ENCODE data around the gene SELP. TPM values are rescaled to one million over a fixed set of nuclear protein-coding genes. Genes with fewer than 3 reads are reported as not detected.

SELP gene
- total RNA-seq, 1 experiment from 2014 or later: not detected

- no peak overlapping the region for H2AFZ ChIP-seq (ENCODE audit: low read length)
- H3K79me2 ChIP-seq (ENCODE audit: insufficient read depth, low read length): no peaks in the 10 kb centered on the region
- H3K27ac ChIP-seq (ENCODE audit: insufficient read length, low read depth, low read length): no peak overlapping the region
- no peak overlapping the region for H2AK5ac ChIP-seq (ENCODE audit: insufficient read length, low read length)
- 0 out of 7 replicates have a peak overlapping the region, but pooled peaks of 1 of the 3 experiments have one; percentile 36 for H3K27ac Mint-ChIP-seq
- H2BK15ac ChIP-seq (ENCODE audit: low read depth, low read length): no peak overlapping the region
- H3K56ac ChIP-seq (ENCODE audit: insufficient read length, low read depth, low read length): no peak overlapping the region
- H2BK5ac ChIP-seq (ENCODE audit: insufficient read length, low read length): no peak overlapping the region
- no peak overlapping the region for H4K91ac ChIP-seq (ENCODE audit: insufficient read length, low read depth, low read length)
- H3K23me2 ChIP-seq (ENCODE audit: insufficient read length, low read depth, low read length, poor library complexity, severe bottlenecking): no peaks in the 10 kb centered on the region
- H3K4me1 Mint-ChIP-seq: no peaks in the 10 kb centered on the region
- H3T11ph ChIP-seq (ENCODE audit: low read length): no peak overlapping the region
- no peak overlapping the region for H4K8ac ChIP-seq (replicated peaks; ENCODE audit: insufficient read length, low read depth, low read length)
- H3K27me3 ChIP-seq (ENCODE audit: insufficient read depth, low read length): no peaks in the 10 kb centered on the region
- H3K9me3 ChIP-seq (ENCODE audit: control insufficient read depth, low read depth, low read length): no peaks in the 10 kb centered on the region
- H3K36me3 Mint-ChIP-seq (ENCODE audit: insufficient read depth in 1 of 3, low read depth in 3 of 3): no peaks in the 10 kb centered on the region
- no peak overlapping the region for H3K23ac ChIP-seq (ENCODE audit: insufficient read length, low read depth, low read length)
- H3K14ac ChIP-seq (ENCODE audit: insufficient read depth, low read length): no peak overlapping the region; the same call in 1 of the 2 replicates
- no peak overlapping the region for H2BK12ac ChIP-seq (ENCODE audit: insufficient read length, low read depth, low read length)
- H2BK20ac ChIP-seq (ENCODE audit: low read depth, low read length, poor library complexity, severe bottlenecking): no peak overlapping the region
- no peaks in the 10 kb centered on the region for H3K79me1 ChIP-seq (ENCODE audit: insufficient read depth, low read depth, low read length, poor library complexity, severe bottlenecking)
- no peak overlapping the region for H3K4me2 ChIP-seq (ENCODE audit: insufficient read depth, insufficient read length, low read length)
- no peak overlapping the region for H3K4me3 Mint-ChIP-seq
- H4K5ac ChIP-seq (ENCODE audit: insufficient read length, low read depth, low read length): no peak overlapping the region
- no peak for DNase-seq
- WGBS (ENCODE audit: extremely low coverage, insufficient read length, low lambda C conversion rate): no CpG with 5 or more reads among the region's 5 CpGs
- H2BK120ac ChIP-seq (ENCODE audit: low read depth, low read length, poor library complexity, severe bottlenecking): no peak overlapping the region
- peaks cover 4% of the 10 kb centered on the region for H3K27me3 Mint-ChIP-seq (ENCODE audit: low read depth)
- H4K20me1 ChIP-seq (ENCODE audit: control insufficient read depth, insufficient read depth, insufficient read length): no peaks in the 10 kb centered on the region
- no peak for TF ChIP-seq CTCF (conservative IDR thresholded peaks at IDR 0.05)
- H3K18ac ChIP-seq (ENCODE audit: insufficient read length, low read depth, low read length): no peak overlapping the region
- H3K9me3 Mint-ChIP-seq: no peaks in the 10 kb centered on the region
- no peak overlapping the region for H3K9ac ChIP-seq (ENCODE audit: extremely low read depth, insufficient read length, low read length)
- H3K4ac ChIP-seq (ENCODE audit: low read depth, low read length): no peak overlapping the region
- H3K4me1 ChIP-seq (ENCODE audit: insufficient read depth, low read length): no peaks in the 10 kb centered on the region
These were observed 53.5 kb downstream of the SELP start for GRCh38 chr1:169576241-169576934.

Measured in H9 (cell line).